ENCODE results near the gene UBE2N. TPM values are rescaled to one million over a fixed set of nuclear protein-coding genes. Genes with fewer than 3 reads are reported as not detected.

Gene UBE2N
- total and polyA plus RNA-seq, 2 of the 8 experiments (the other 6 are each of a cell fraction or from before 2014, with no cell fraction given) = 108 to 225 TPM

DNA sequence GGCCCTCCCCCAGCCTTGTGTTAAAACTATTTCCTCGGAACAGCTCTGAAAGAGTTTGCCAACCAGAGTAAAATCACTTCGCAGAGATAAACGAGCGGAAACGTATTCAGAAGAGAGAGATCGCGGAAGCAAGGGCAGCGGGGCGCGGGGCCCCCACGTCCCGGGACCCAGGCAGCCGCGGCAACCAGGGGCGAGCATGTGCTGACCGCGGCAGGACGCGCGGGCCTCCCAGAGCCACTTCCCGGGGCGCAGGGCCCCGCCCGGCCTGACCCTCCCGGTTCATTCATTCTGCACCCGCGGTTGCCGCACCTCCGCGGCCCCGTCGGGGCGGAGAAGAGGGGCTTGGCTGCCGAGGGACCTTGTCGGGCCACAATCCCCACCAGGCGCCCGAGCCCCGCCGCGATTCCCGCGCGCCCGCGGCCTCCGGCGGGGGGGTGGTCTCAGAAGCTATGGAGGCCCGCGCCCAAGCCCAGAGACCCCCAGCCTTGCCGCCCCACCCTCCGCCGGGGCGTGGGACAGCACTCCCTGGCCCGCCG, 598 bp downstream of the UBE2N start:
- no peak overlapping the region for H3K23ac ChIP-seq (ENCODE audit: insufficient read length)
- no peak for DNase-seq (ENCODE audit: low read depth in 1 of 2, low spot score in 2 of 2)
- no peak overlapping the region for H3K18ac ChIP-seq (ENCODE audit: extremely low read depth, low read length)
- H3K27ac ChIP-seq (ENCODE audit: low read depth, low read length) = peak overlapping the region; percentile 95
- FAIRE-seq = no peak
- ChIA-PET CTCF (ENCODE audit: partially characterized antibody) (no interaction called here), POLR2A (ENCODE audit: partially characterized antibody) (interaction anchor here (0.9 to 2.4 kb wide), 7 partner anchors 15 to 678 kb away, joined by 3 to 9 read pairs (median 6); partner anchors contain the start of gene MRPL42)
- no peak overlapping the region for H2BK120ac ChIP-seq (replicated peaks; ENCODE audit: low read depth, low read length)
- no peaks in the 10 kb centered on the region for H3K79me1 ChIP-seq (ENCODE audit: low read depth, low read length)
- H2BK5ac ChIP-seq (ENCODE audit: low read depth, low read length) = peak overlapping the region; percentile 32; the same call in 1 of the 2 replicates
- peak overlapping the region; percentile 84 to 96 (median 92) for H3K9ac ChIP-seq (replicated peaks in 1 of 4; ENCODE audit: extremely low read depth in 1 of 4, low read depth in 3 of 4, low read length in 3 of 4)
- no peak overlapping the region for H2BK20ac ChIP-seq (ENCODE audit: low read length)
- H3K4me3 ChIP-seq (ENCODE audit: extremely low read depth in 1 of 4, insufficient read depth in 2 of 4, low read depth in 3 of 4, low read length in 4 of 4) = peak overlapping the region; percentile 83 to 96 (median 89)
- H4K5ac ChIP-seq (ENCODE audit: insufficient read length, low read depth, low read length) = peak overlapping the region; percentile 49
- H3K23me2 ChIP-seq (ENCODE audit: low read depth, low read length) = peaks cover 11% of the 10 kb centered on the region; the same call in 1 of the 2 replicates
- peak overlapping the region; percentile 64 to 73 for H3K4me2 ChIP-seq (ENCODE audit: insufficient read depth in 1 of 2, low read depth in 2 of 2, low read length in 2 of 2)
- peaks cover 18 to 25% of the 10 kb centered on the region in 2 experiments for H4K20me1 ChIP-seq (replicated peaks in 1 of 2; ENCODE audit: control insufficient read depth in 1 of 2, insufficient read depth in 2 of 2, low read length in 2 of 2)
- H3K56ac ChIP-seq (replicated peaks; ENCODE audit: insufficient read length, low read depth, low read length) = peak overlapping the region; percentile 47
- H3K14ac ChIP-seq (ENCODE audit: insufficient read length) = no peak overlapping the region
- no peaks in the 10 kb centered on the region for H3K27me3 ChIP-seq (replicated peaks in 1 of 4; ENCODE audit: control insufficient read depth in 3 of 4, extremely low read depth in 1 of 4, insufficient read depth in 3 of 4, low read length in 3 of 4)
- H3K4ac ChIP-seq (replicated peaks; ENCODE audit: insufficient read length, low read depth, low read length) = peak overlapping the region; percentile 61
- no peak overlapping the region for H2BK12ac ChIP-seq (ENCODE audit: low read depth, low read length)
- H4K8ac ChIP-seq (ENCODE audit: extremely low read depth, insufficient read depth, low read length) = peak overlapping the region; percentile 99
- no peaks in the 10 kb centered on the region for H3K36me3 ChIP-seq (ENCODE audit: control insufficient read depth in 2 of 4, insufficient read depth in 4 of 4, low read length in 3 of 4)
- peaks cover 0 to 15% (median 6%) of the 10 kb centered on the region in 4 experiments; a peak in 6 of 7 replicates for H3K4me1 ChIP-seq (replicated peaks in 1 of 4; ENCODE audit: control insufficient read depth in 3 of 4, insufficient read depth in 4 of 4, low read length in 3 of 4)
- WGBS, 2 experiments (ENCODE audit: extremely low coverage in 1 of 2, insufficient coverage in 1 of 2, insufficient read length in 1 of 2, insufficient replicate concordance in 2 of 2, low coverage in 1 of 2, low lambda C conversion rate in 2 of 2, missing lambda C conversion rate in 1 of 2) = 0% methylated on average over 18 of the region's 55 CpGs; no CpG with 5 or more reads in 1 of the 2 experiments
- no peak overlapping the region for H4K91ac ChIP-seq (replicated peaks; ENCODE audit: insufficient read length, low read length)
- no peak overlapping the region for H2AFZ ChIP-seq (ENCODE audit: low read length)
- H2BK15ac ChIP-seq (ENCODE audit: low read length) = no peak overlapping the region
- no peaks in the 10 kb centered on the region for H3K9me3 ChIP-seq (ENCODE audit: insufficient read depth in 2 of 2, low read depth in 1 of 2, low read length in 1 of 2)
- no peak overlapping the region for H2AK5ac ChIP-seq (ENCODE audit: low read depth, low read length)
- peaks cover 41 to 64% of the 10 kb centered on the region in 2 experiments for H3K79me2 ChIP-seq (ENCODE audit: control insufficient read depth in 1 of 2, insufficient read depth in 2 of 2, low read length in 2 of 2)
- TF ChIP-seq, protein P1, sequence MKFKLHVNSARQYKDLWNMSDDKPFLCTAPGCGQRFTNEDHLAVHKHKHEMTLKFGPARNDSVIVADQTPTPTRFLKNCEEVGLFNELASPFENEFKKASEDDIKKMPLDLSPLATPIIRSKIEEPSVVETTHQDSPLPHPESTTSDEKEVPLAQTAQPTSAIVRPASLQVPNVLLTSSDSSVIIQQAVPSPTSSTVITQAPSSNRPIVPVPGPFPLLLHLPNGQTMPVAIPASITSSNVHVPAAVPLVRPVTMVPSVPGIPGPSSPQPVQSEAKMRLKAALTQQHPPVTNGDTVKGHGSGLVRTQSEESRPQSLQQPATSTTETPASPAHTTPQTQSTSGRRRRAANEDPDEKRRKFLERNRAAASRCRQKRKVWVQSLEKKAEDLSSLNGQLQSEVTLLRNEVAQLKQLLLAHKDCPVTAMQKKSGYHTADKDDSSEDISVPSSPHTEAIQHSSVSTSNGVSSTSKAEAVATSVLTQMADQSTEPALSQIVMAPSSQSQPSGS (IDR thresholded peaks at IDR 0.05; ENCODE audit: low read length) = no peak
- TF ChIP-seq NANOG (IDR thresholded peaks at IDR 0.05; ENCODE audit: insufficient read depth, low read depth, low read length, poor library complexity, severe bottlenecking) (no peak), CHD2 (IDR thresholded peaks at IDR 0.05; ENCODE audit: low read length) (no peak), TCF12 (IDR thresholded peaks at IDR 0.05; ENCODE audit: low read depth, low read length) (no peak), SIX5 (IDR thresholded peaks at IDR 0.05; ENCODE audit: low read depth, low read length) (no peak), HDAC6 (IDR thresholded peaks at IDR 0.05; ENCODE audit: low read depth, low read length) (no peak), RBBP5 (IDR thresholded peaks at IDR 0.05; ENCODE audit: borderline replicate concordance, low read depth, low read length) (no peak; the same call in 1 of the 2 replicates), SIRT6 (IDR thresholded peaks at IDR 0.05; ENCODE audit: low read length) (no peak), SIN3A (conservative IDR thresholded peaks at IDR 0.05 in 1 of 2, IDR thresholded peaks at IDR 0.05 in 1 of 2; ENCODE audit: low read depth in 1 of 2, low read length in 2 of 2) (0 out of 4 replicates have a peak, but pooled peaks have one; percentile 8 to 14), MAFK (IDR thresholded peaks at IDR 0.05; ENCODE audit: low read depth, low read length) (no peak), CBX5 (IDR thresholded peaks at IDR 0.05; ENCODE audit: low read depth, low read length) (no peak)
